Measurements from ENCODE around the gene PPM1J.

The PPM1J gene

DNA sequence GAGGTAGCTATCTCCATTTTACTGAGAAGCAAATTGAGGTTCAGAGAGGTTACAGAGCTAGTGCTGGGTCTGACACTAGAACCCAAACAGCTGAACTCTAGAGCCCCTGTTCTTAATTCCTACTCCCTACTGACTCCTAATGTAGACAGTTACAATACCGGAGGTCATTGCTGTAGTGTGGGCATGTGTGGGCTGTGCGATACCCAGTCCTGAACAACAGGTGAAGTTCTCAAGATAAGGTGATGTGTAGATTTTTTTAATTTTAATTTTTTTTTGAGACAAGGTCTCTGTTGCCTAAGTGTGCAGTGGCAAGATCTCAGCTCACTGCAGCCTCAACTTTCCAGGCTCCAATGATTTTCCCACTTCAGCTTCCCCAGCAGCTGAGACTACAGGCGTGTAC is 6.6 kb downstream of the PPM1J start:
- TF ChIP-seq, protein P1, sequence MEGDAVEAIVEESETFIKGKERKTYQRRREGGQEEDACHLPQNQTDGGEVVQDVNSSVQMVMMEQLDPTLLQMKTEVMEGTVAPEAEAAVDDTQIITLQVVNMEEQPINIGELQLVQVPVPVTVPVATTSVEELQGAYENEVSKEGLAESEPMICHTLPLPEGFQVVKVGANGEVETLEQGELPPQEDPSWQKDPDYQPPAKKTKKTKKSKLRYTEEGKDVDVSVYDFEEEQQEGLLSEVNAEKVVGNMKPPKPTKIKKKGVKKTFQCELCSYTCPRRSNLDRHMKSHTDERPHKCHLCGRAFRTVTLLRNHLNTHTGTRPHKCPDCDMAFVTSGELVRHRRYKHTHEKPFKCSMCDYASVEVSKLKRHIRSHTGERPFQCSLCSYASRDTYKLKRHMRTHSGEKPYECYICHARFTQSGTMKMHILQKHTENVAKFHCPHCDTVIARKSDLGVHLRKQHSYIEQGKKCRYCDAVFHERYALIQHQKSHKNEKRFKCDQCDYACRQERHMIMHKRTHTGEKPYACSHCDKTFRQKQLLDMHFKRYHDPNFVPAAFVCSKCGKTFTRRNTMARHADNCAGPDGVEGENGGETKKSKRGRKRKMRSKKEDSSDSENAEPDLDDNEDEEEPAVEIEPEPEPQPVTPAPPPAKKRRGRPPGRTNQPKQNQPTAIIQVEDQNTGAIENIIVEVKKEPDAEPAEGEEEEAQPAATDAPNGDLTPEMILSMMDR (IDR thresholded peaks at IDR 0.05; ENCODE audit: low read depth, low read length): no peak
- TF ChIP-seq EZH2phosphoT487 (IDR thresholded peaks at IDR 0.05; ENCODE audit: low read depth): no peak
- Histone ChIP-seq H3K27ac (ENCODE audit: low read length) (no peak overlapping the region), H3K36me3 (replicated peaks; ENCODE audit: low read depth, low read length) (no peaks in the 10 kb centered on the region), H3K9me3 (ENCODE audit: insufficient read depth, low read length) (no peaks in the 10 kb centered on the region), H3K4me2 (ENCODE audit: low read length) (no peak overlapping the region), H3K4me1 (ENCODE audit: low read length) (peaks cover 24% of the 10 kb centered on the region), H3K9ac (ENCODE audit: low read length) (no peak overlapping the region), H3K79me2 (ENCODE audit: low read length) (no peaks in the 10 kb centered on the region), H4K20me1 (ENCODE audit: insufficient read depth, low read length) (no peaks in the 10 kb centered on the region), H3K4me3 (ENCODE audit: low read length) (no peak overlapping the region), H2AFZ (ENCODE audit: low read depth, low read length) (no peak overlapping the region), H3K27me3 (ENCODE audit: low read depth, low read length) (no peaks in the 10 kb centered on the region)

- Histone ChIP-seq H3K36me3 (replicated peaks; ENCODE audit: low read depth, low read length) (no peaks in the 10 kb centered on the region), H3K4me1 (ENCODE audit: low read length) (peaks cover 21% of the 10 kb centered on the region), H3K79me2 (ENCODE audit: low read length) (no peaks in the 10 kb centered on the region), H3K4me2 (ENCODE audit: low read length) (no peak overlapping the region), H3K27ac (ENCODE audit: low read length) (no peak overlapping the region), H4K20me1 (ENCODE audit: insufficient read depth, low read length) (no peaks in the 10 kb centered on the region), H3K27me3 (ENCODE audit: low read depth, low read length) (no peaks in the 10 kb centered on the region), H2AFZ (ENCODE audit: low read depth, low read length) (no peak overlapping the region), H3K9ac (ENCODE audit: low read length) (no peak overlapping the region), H3K4me3 (ENCODE audit: low read length) (no peak overlapping the region), H3K9me3 (ENCODE audit: insufficient read depth, low read length) (no peaks in the 10 kb centered on the region)
- TF ChIP-seq, protein P1 (IDR thresholded peaks at IDR 0.05; ENCODE audit: low read depth, low read length): no peak
- no peak for TF ChIP-seq EZH2phosphoT487 (IDR thresholded peaks at IDR 0.05; ENCODE audit: low read depth)
Observed at GRCh38 chr1:112708002-112708448, 7.1 kb downstream of the PPM1J start.

GRCh38 chr1:112707221-112708001 is 7.7 kb downstream of the PPM1J start:
- Histone ChIP-seq H2AFZ (ENCODE audit: low read depth, low read length) (no peak overlapping the region), H3K9me3 (ENCODE audit: insufficient read depth, low read length) (no peaks in the 10 kb centered on the region), H3K4me3 (ENCODE audit: low read length) (peak overlapping the region; percentile 89), H3K27me3 (ENCODE audit: low read depth, low read length) (no peaks in the 10 kb centered on the region), H3K4me2 (ENCODE audit: low read length) (peak overlapping the region; percentile 67), H3K36me3 (replicated peaks; ENCODE audit: low read depth, low read length) (no peaks in the 10 kb centered on the region), H3K9ac (ENCODE audit: low read length) (peak overlapping the region; percentile 61), H3K27ac (ENCODE audit: low read length) (no peak overlapping the region), H3K4me1 (ENCODE audit: low read length) (peaks cover 21% of the 10 kb centered on the region), H4K20me1 (ENCODE audit: insufficient read depth, low read length) (no peaks in the 10 kb centered on the region), H3K79me2 (ENCODE audit: low read length) (no peaks in the 10 kb centered on the region)
- TF ChIP-seq EZH2phosphoT487 (IDR thresholded peaks at IDR 0.05; ENCODE audit: low read depth): no peak
- TF ChIP-seq, protein P1 (IDR thresholded peaks at IDR 0.05; ENCODE audit: low read depth, low read length): peak; percentile 66

DNA sequence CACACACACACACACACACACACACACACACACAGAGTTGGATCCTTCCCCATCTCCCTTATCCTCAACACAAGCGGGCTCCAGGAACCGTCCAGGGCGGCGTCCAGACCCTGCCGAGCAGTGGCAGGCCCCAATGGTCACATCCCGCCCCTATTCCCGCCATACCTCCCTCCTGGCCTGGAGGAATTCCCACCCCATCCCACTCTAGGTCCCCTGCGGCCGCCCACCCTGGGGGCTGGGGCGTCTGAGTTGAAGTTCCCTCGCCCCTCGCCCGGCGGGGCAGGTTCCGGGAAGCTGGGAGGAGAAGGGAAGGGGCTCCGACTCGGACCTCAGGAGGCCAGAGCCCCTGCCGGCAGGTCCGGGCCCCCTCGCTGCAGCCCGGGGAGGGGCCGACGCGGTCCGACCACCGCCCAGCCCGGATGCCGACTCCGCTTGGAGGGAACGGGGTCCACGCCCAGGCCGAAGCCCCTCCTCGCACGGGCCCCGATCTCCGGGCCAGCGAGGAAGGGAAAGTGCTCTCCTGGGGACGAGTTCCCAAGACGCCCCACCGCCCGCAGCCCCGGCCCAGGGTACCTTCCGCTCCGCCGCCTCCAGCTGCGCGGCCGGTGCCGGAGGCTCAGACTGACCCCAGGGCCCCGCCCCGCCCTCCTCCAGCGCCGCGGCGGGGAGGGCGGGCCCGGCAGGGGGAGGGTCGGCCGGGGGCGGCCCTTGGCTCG is 8.5 kb downstream of the PPM1J start, which contains the start of gene RHOC:
Gene RHOC (minus strand): TSS at position 623 of the 716 bp plus-strand sequence. CDS start 3,328 bp downstream, outside the sequence.
- Histone ChIP-seq H4K20me1 (ENCODE audit: insufficient read depth, low read length) (no peaks in the 10 kb centered on the region), H3K79me2 (ENCODE audit: low read length) (no peaks in the 10 kb centered on the region), H3K27ac (ENCODE audit: low read length) (no peak within 1 kb of the TSS), H3K9me3 (ENCODE audit: insufficient read depth, low read length) (no peaks in the 10 kb centered on the region), H3K27me3 (ENCODE audit: low read depth, low read length) (no peaks in the 10 kb centered on the region), H3K4me2 (ENCODE audit: low read length) (peak within 1 kb of the TSS; percentile 87), H2AFZ (ENCODE audit: low read depth, low read length) (no peak within 1 kb of the TSS), H3K4me1 (ENCODE audit: low read length) (peaks cover 21% of the 10 kb centered on the region), H3K9ac (ENCODE audit: low read length) (peak within 1 kb of the TSS; percentile 61), H3K4me3 (ENCODE audit: low read length) (peak within 1 kb of the TSS; percentile 89), H3K36me3 (replicated peaks; ENCODE audit: low read depth, low read length) (no peaks in the 10 kb centered on the region)
- no peak for TF ChIP-seq EZH2phosphoT487 (IDR thresholded peaks at IDR 0.05; ENCODE audit: low read depth)
- TF ChIP-seq, protein P1 (IDR thresholded peaks at IDR 0.05; ENCODE audit: low read depth, low read length): no peak
